Measurements from ENCODE around the gene ARHGAP1. TPM values are rescaled to one million over a fixed set of nuclear protein-coding genes. Genes with fewer than 3 reads are reported as not detected.

The ARHGAP1 gene
- polyA plus RNA-seq, 2 of the 4 experiments (the other 2 are of a cell fraction), result 17.2 to 35.2 TPM

- H3K4me2 ChIP-seq, result no peak overlapping the region
- ChIA-PET CTCF (interaction anchor here (0.6 to 1.2 kb wide), 9 partner anchors 10 to 1086 kb away, joined by 3 to 5 read pairs (median 3); partner anchors contain the start of genes AMBRA1, ATG13 and HARBI1), POLR2A (no interaction called here)
- no peak overlapping the region for H3K27ac ChIP-seq
- DNase-seq (ENCODE audit: low read depth in 1 of 2, low spot score in 1 of 2), result no peak
- FAIRE-seq, result no peak
- H3K9me3 ChIP-seq, result no peaks in the 10 kb centered on the region
- TF ChIP-seq, protein P1, sequence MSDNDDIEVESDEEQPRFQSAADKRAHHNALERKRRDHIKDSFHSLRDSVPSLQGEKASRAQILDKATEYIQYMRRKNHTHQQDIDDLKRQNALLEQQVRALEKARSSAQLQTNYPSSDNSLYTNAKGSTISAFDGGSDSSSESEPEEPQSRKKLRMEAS (IDR thresholded peaks at IDR 0.05), result no peak
- no peak for TF ChIP-seq RAD21 (conservative IDR thresholded peaks at IDR 0.05 in 1 of 2, IDR thresholded peaks at IDR 0.05 in 1 of 2)
- TF ChIP-seq EHF (CRISPR knock-in tag; IDR thresholded peaks at IDR 0.05), result no peak
- ATAC-seq, result no peak
- 90% methylated on average over 8 of the region's 8 CpGs for WGBS (ENCODE audit: missing lambda C conversion rate)
- H3K4me3 ChIP-seq, result no peak overlapping the region
- 0 out of 3 replicates have a peak, but pooled peaks cover 4% of the 10 kb centered on the region for H3K4me1 ChIP-seq
Observed at GRCh38 chr11:46642627-46643335, 57.6 kb downstream of the ARHGAP1 start.

DNA sequence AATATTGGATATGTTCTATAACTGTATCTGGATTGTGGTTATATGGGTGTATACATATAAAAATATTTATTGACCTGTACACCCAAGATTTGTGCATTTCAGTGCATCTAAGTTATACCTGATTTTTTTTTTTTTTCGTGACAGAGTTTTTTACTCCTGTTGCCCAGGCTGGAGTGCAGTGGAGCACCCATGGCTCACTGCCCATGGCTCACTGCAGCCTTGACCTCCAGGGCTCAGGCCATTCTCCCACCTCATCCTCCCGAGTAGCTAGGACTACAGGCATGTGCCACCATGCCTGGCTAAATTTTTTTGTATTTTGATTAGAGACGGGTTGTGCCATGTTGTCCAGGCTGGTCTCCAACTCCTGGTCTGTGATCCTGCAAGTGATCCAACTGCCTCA, 58.8 kb downstream of the ARHGAP1 start:
- no peaks in the 10 kb centered on the region for H3K9me3 ChIP-seq
- FAIRE-seq (no peak), DNase-seq (ENCODE audit: low read depth in 1 of 2, low spot score in 1 of 2) (no peak), ATAC-seq (no peak)
- H3K4me1 ChIP-seq, result 0 out of 3 replicates have a peak, but pooled peaks cover 4% of the 10 kb centered on the region
- WGBS (ENCODE audit: missing lambda C conversion rate), result 87% methylated on average over 3 of the region's 3 CpGs
- ChIA-PET POLR2A (no interaction called here), CTCF (interaction anchor here (0.9 to 1.2 kb wide), 3 partner anchors 18 to 101 kb away, joined by 3 read pairs; no protein-coding TSS in a partner anchor)
- H3K4me3 ChIP-seq, result no peak overlapping the region
- no peak for TF ChIP-seq HEYL (CRISPR knock-in tag; IDR thresholded peaks at IDR 0.05)
- no peak for TF ChIP-seq FOXS1 (CRISPR knock-in tag; IDR thresholded peaks at IDR 0.05)
- TF ChIP-seq E2F6 (IDR thresholded peaks at IDR 0.05; ENCODE audit: borderline replicate concordance, low read depth), result no peak
- TF ChIP-seq HOXA7 (CRISPR knock-in tag; IDR thresholded peaks at IDR 0.05), result no peak
- TF ChIP-seq HES2 (IDR thresholded peaks at IDR 0.05), result no peak
- TF ChIP-seq SMC3 (IDR thresholded peaks at IDR 0.05), result no peak
- TF ChIP-seq EHMT2 (IDR thresholded peaks at IDR 0.05; ENCODE audit: low read depth), result no peak
- TF ChIP-seq RCOR1 (IDR thresholded peaks at IDR 0.05; ENCODE audit: low read depth, low read length), result no peak
- TF ChIP-seq RFX5 (IDR thresholded peaks at IDR 0.05), result no peak
- TF ChIP-seq ZFP36 (IDR thresholded peaks at IDR 0.05; ENCODE audit: borderline replicate concordance, partially characterized antibody), result no peak
- TF ChIP-seq MYC (IDR thresholded peaks at IDR 0.05; ENCODE audit: borderline replicate concordance, low read length), result no peak
- TF ChIP-seq RNF2 (IDR thresholded peaks at IDR 0.05; ENCODE audit: borderline replicate concordance, low read depth), result no peak
- TF ChIP-seq NR3C1 (IDR thresholded peaks at IDR 0.05), result no peak
- TF ChIP-seq JUNB (IDR thresholded peaks at IDR 0.05), result no peak
- no peak for TF ChIP-seq HOXB13 (CRISPR knock-in tag; IDR thresholded peaks at IDR 0.05; ENCODE audit: low read depth)
- TF ChIP-seq FOSL2 (IDR thresholded peaks at IDR 0.05), result no peak
- no peak for TF ChIP-seq FOSL2 (CRISPR knock-in tag; IDR thresholded peaks at IDR 0.05)
- H3K27ac ChIP-seq, result no peak overlapping the region
- H3K4me2 ChIP-seq, result no peak overlapping the region

DNA sequence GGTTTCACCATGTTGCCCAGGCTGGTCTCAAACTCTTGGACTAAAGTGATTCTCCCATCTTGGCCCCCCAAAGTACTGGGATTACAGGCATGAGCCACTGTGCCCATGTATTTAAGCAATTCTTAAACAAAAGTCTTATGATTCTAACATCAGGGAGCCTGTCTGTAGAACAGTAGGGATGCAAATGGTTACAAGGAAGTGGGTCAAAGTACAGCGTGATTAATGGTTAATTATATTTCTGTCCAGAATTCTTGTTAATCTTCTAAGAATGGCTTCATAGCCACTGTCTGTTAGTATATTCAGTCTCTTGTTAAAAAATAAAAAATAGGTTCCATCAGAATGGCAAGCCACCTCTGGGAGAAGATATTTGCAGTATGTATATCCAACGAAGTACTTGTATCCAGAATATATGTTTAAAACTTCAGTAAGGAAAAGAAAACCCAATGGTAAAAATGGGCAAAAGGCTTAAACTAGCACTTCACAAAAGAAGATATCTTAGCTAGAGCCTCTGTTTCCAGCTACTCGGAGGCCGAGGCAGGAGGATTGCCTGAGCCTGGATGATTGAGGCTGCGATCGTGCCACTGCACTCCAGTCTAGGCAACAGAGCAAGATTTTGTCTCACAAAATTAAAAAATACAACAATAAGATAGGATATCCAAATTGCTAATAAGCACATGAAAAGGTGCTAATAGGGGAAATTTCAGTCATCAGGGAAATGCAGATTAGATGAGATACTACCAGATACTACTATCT, 60.2 kb downstream of the ARHGAP1 start:
- 91% methylated on average over 6 of the region's 6 CpGs for WGBS (ENCODE audit: missing lambda C conversion rate)
- no peak for ATAC-seq
- no peak for TF ChIP-seq CHD4 (IDR thresholded peaks at IDR 0.05; ENCODE audit: borderline replicate concordance)
- TF ChIP-seq NFE2L2 (conservative IDR thresholded peaks at IDR 0.05; ENCODE audit: low read length), result no peak
- no peak for TF ChIP-seq MYC (IDR thresholded peaks at IDR 0.05; ENCODE audit: borderline replicate concordance, low read length)
- no peak for TF ChIP-seq BHLHE40 (IDR thresholded peaks at IDR 0.05; ENCODE audit: low read depth, low read length)
- no peak for TF ChIP-seq ATOH8 (CRISPR knock-in tag; IDR thresholded peaks at IDR 0.05; ENCODE audit: low read depth)
- no peak for TF ChIP-seq REST (IDR thresholded peaks at IDR 0.05)
- no peak for TF ChIP-seq HOXA7 (CRISPR knock-in tag; IDR thresholded peaks at IDR 0.05)
- no peak for TF ChIP-seq CBX2 (IDR thresholded peaks at IDR 0.05; ENCODE audit: borderline replicate concordance, low read depth)
- TF ChIP-seq ZSCAN20 (CRISPR knock-in tag; IDR thresholded peaks at IDR 0.05), result no peak
- no peak for TF ChIP-seq RCOR1 (IDR thresholded peaks at IDR 0.05; ENCODE audit: low read depth, low read length)
- Histone ChIP-seq H3K4me1 (0 out of 3 replicates have a peak, but pooled peaks cover 4% of the 10 kb centered on the region), H3K4me3 (no peak overlapping the region), H3K4me2 (no peak overlapping the region), H3K9me3 (no peaks in the 10 kb centered on the region), H3K27ac (no peak overlapping the region)
- DNase-seq (ENCODE audit: low read depth in 1 of 2, low spot score in 1 of 2), result no peak
- POLR2A ChIA-PET, result no interaction called here
- CTCF ChIA-PET, result interaction anchor here (1.4 to 2.1 kb wide), 2 partner anchors 9 to 23 kb away, joined by 4 to 8 read pairs; partner anchors contain the start of genes ATG13 and HARBI1
- FAIRE-seq, result no peak
